K562 (cell line): ENCODE measurements around the gene KCNQ5. TPM values are rescaled to one million over a fixed set of nuclear protein-coding genes. Genes with fewer than 3 reads are reported as not detected.

Experiments used
- ATAC-seq: fragments of 200-7000 bp; cut with Tn5 transposase; 3 replicates; pipeline ENCODE4 v1.9.1; 2020; ENCODE audit warnings: moderate library complexity
- BruUV-seq: library from RNA; stranded (reverse); fragments of 400-500 nt; replicated peaks from 2 replicates; lab custom pipeline; 2021; lab: Mats Ljungman, UMichigan
- CTCF ChIA-PET: fragments of 300-600 bp; formaldehyde crosslinking; extraction: SDS; loops from one replicate; lab custom pipeline; 2021; ENCODE audit warnings: low intra/inter-chr PET ratio; lab: Yijun Ruan, JAX
- POLR2A ChIA-PET: fragments of 300-600, 350-650 bp; sonication (Branson Sonifier 250); formaldehyde crosslinking; extraction: SDS; loops from one replicate; lab custom pipeline; 2021; ENCODE audit warnings: antibody characterized with exemption, inconsistent platforms; lab: Yijun Ruan, JAX
- DNase-seq, 4 experiments: peaks; one replicate each; pipeline versions ENCODE4 v3.0.0 to v3.0.0-alpha.2; 2011 to 2018; ENCODE audit warnings: low spot score in 3 of 4, mixed read lengths in 3 of 4; ENCODE audit errors: extremely low read depth in 1 of 4
- FAIRE-seq: peaks from 2 replicates; lab custom pipeline; 2011; peaks lifted over from hg19 to GRCh38; lab: Jason Lieb, UNC
- H2AFZ ChIP-seq: 2 replicates; pipeline ENCODE4 v1.6.0; 2011; ENCODE audit warnings: low read depth, low read length, control low read depth, inconsistent platforms
- H3K27ac ChIP-seq: fragments of 200-600 bp; 3 replicates; pipeline ENCODE4 v1.8.0; 2011; ENCODE audit warnings: low read depth, mild to moderate bottlenecking, control low read depth, inconsistent platforms, low read length, moderate library complexity, mixed read lengths; ENCODE audit errors: extremely low read depth
- H3K27me3 ChIP-seq, 2 experiments: fragments of 300-600 bp in 1 of 2; 2 replicates in 1 of 2; 3 replicates in 1 of 2; pipeline versions ENCODE4 v1.6.0 to v1.8.0; 2011; ENCODE audit warnings: inconsistent platforms in 2 of 2, low read length in 2 of 2, mild to moderate bottlenecking in 1 of 2, mixed read lengths in 1 of 2, moderate library complexity in 1 of 2; ENCODE audit not compliant: control insufficient read depth in 2 of 2, insufficient read depth in 2 of 2
- H3K36me3 ChIP-seq: fragments of 300-600 bp; 3 replicates; pipeline ENCODE4 v1.8.0; 2011; ENCODE audit warnings: mild to moderate bottlenecking, low read length, inconsistent platforms; ENCODE audit not compliant: control insufficient read depth, insufficient read depth
- H3K4me1 ChIP-seq, 2 experiments: fragments of 200-600 bp in 1 of 2; replicated peaks in 1 of 2; 2 replicates in 1 of 2; 3 replicates in 1 of 2; pipeline versions ENCODE4 v1.5.1 to v1.8.0; 2011; ENCODE audit warnings: inconsistent platforms in 2 of 2, low read length in 2 of 2, mild to moderate bottlenecking in 1 of 2, mixed read lengths in 1 of 2, moderate library complexity in 1 of 2; ENCODE audit not compliant: control insufficient read depth in 2 of 2, insufficient read depth in 2 of 2
- H3K4me2 ChIP-seq: 2 replicates; pipeline ENCODE4 v1.6.1; 2011; ENCODE audit warnings: low read length, control low read depth, inconsistent platforms, mixed read lengths; ENCODE audit not compliant: insufficient read depth
- H3K4me3 ChIP-seq: fragments of 200-600 bp; sonication (generic), shearing (Covaris generic); 2 replicates; pipeline ENCODE4 v1.5.1; 2016; ENCODE audit warnings: control low read depth, inconsistent platforms
- H3K79me2 ChIP-seq: fragments of 200-600 bp; 3 replicates; pipeline ENCODE4 v1.8.0; 2011; ENCODE audit warnings: low read length, inconsistent platforms; ENCODE audit not compliant: control insufficient read depth, insufficient read depth
- H3K9ac ChIP-seq, 2 experiments: 2 replicates each; pipeline versions ENCODE4 v1.6.0 to v1.6.1; 2011; ENCODE audit warnings: low read depth in 2 of 2, low read length in 2 of 2, control low read depth in 1 of 2, inconsistent platforms in 1 of 2, mild to moderate bottlenecking in 1 of 2, mixed read lengths in 1 of 2; ENCODE audit not compliant: insufficient read depth in 1 of 2
- H3K9me1 ChIP-seq: one replicate; pipeline ENCODE4 v1.6.0; 2011; ENCODE audit warnings: inconsistent platforms, mild to moderate bottlenecking, low read length, moderate library complexity; ENCODE audit not compliant: control insufficient read depth, insufficient read depth
- H3K9me3 ChIP-seq: replicated peaks from 2 replicates; pipeline ENCODE4 v1.5.1; 2011; ENCODE audit warnings: low read depth, low read length, inconsistent platforms; ENCODE audit not compliant: control insufficient read depth, insufficient read depth
- H4K20me1 ChIP-seq: replicated peaks from 2 replicates; pipeline ENCODE4 v1.6.1; 2011; ENCODE audit warnings: low read length, inconsistent platforms, mixed read lengths; ENCODE audit not compliant: control insufficient read depth, insufficient read depth
- EWSR1 ChIP-seq: fragments of 450-650 bp; IDR thresholded peaks from 2 replicates; pipeline ENCODE4 v1.6.1; 2018; ENCODE audit warnings: borderline replicate concordance, mild to moderate bottlenecking, low read depth, moderate library complexity; ENCODE audit not compliant: partially characterized antibody
- FIP1L1 ChIP-seq: fragments of 200-400 bp; formaldehyde crosslinking; IDR thresholded peaks from 2 replicates; pipeline ENCODE4 v1.6.1; 2018; ENCODE audit warnings: mild to moderate bottlenecking, low read depth, low read length; ENCODE audit not compliant: poor library complexity, severe bottlenecking
- IRF2 ChIP-seq: sonication (generic); formaldehyde crosslinking; IDR thresholded peaks from 2 replicates; pipeline ENCODE4 v1.8.1; 2022; ENCODE audit warnings: mild to moderate bottlenecking, missing genetic modification reagents
- KDM1A ChIP-seq, 2 experiments: fragments of 450-650 bp; IDR thresholded peaks; 2 replicates each; pipeline ENCODE4 v1.6.1; 2016; ENCODE audit warnings: mild to moderate bottlenecking in 2 of 2
- KHSRP ChIP-seq: fragments of 450-650 bp; IDR thresholded peaks from 2 replicates; pipeline ENCODE4 v1.6.1; 2017
- NR2C1 ChIP-seq, 2 experiments: fragments of 450-650 bp; IDR thresholded peaks; 2 replicates each; pipeline ENCODE4 v1.6.1; 2017; ENCODE audit warnings: mild to moderate bottlenecking in 2 of 2, antibody characterized with exemption in 1 of 2, inconsistent platforms in 1 of 2, missing compliant biosample characterization in 1 of 2, missing genetic modification characterization in 1 of 2
- NR2F6 ChIP-seq: fragments of 450-650 bp; formaldehyde crosslinking; IDR thresholded peaks from 2 replicates; pipeline ENCODE4 v1.4.0; 2020; ENCODE audit warnings: mild to moderate bottlenecking
- ZBTB12 ChIP-seq: fragments of 250-450 bp; sonication (Bioruptor Pico); IDR thresholded peaks from 2 replicates; pipeline ENCODE4 v1.4.0; 2020
- ZNF316 ChIP-seq: fragments of 450-650 bp; IDR thresholded peaks from 2 replicates; pipeline ENCODE4 v1.6.1; 2016
- ZNF696 ChIP-seq: fragments of 250-450 bp; sonication (Bioruptor Pico); conservative IDR thresholded peaks from 2 replicates; pipeline ENCODE4 v1.4.0; 2020; ENCODE audit warnings: mild to moderate bottlenecking, moderate library complexity
- in situ Hi-C: fragments of 300-500 bp; cut with MboI; formaldehyde crosslinking; loops from 4 replicates; pipeline ENCODE4 v1.15.0; 2018; ENCODE audit warnings: inconsistent platforms, mixed read lengths
- intact Hi-C: fragments of 100-400 bp; cut with micrococcal nuclease; formaldehyde crosslinking; loops from 2 replicates; pipeline ENCODE4 v1.14.2; 2022
- polyA plus RNA-seq, 8 experiments: library from polyadenylated mRNA; depleted of rRNA in 4 of 8; stranded (reverse) in 5 of 8; unstranded in 3 of 8; fragments of >200 nt; fragmentation: Nextera tagmentation in 2 of 8; fragmentation: Illumina TruSeq in 1 of 8; extraction: Ambion mirVana in 2 of 8; extraction: Trizol in 1 of 8; gene quantifications; 2 replicates each; pipeline versions ENCODE4 v1.2.1 to v1.2.3, GENCODE V29; 2011 to 2014; ENCODE audit warnings: inconsistent platforms in 1 of 8, missing spikeins in 1 of 8
- total RNA-seq, 7 experiments: library from RNA; depleted of rRNA in 6 of 7; stranded (reverse); fragments of >200 nt in 6 of 7; fragmentation: Illumina TruSeq in 2 of 7; extraction: Trizol in 2 of 7; gene quantifications; 2 replicates each; pipeline versions ENCODE4 v1.2.1 to v1.2.3, GENCODE V29; 2011 to 2021; ENCODE audit warnings: low replicate concordance in 1 of 7
- TF ChIP-seq, protein P1 (sequence below), 3 experiments: IDR thresholded peaks in 2 of 3; conservative IDR thresholded peaks in 1 of 3; 2 replicates each; pipeline ENCODE4 v1.5.1; 2011 to 2012; ENCODE audit warnings: low read length in 3 of 3, mild to moderate bottlenecking in 3 of 3, control low read depth in 2 of 3, improper control_type of control experiment in 1 of 3, inconsistent platforms in 1 of 3, low read depth in 1 of 3, mixed read lengths in 1 of 3, moderate library complexity in 1 of 3; ENCODE audit not compliant: insufficient read depth in 2 of 3
- TF ChIP-seq, protein P2 (sequence below): fragments of 250-450 bp; sonication (Bioruptor Pico); IDR thresholded peaks from 2 replicates; pipeline ENCODE4 v1.8.0; 2022; ENCODE audit warnings: moderate library complexity, mild to moderate bottlenecking, inconsistent platforms

The KCNQ5 gene
- total and polyA plus RNA-seq, 9 of the 15 experiments (the other 6 are each of a cell fraction or from before 2014, with no cell fraction given), result 0.31 to 5.9 (median 2.6) TPM

DNA sequence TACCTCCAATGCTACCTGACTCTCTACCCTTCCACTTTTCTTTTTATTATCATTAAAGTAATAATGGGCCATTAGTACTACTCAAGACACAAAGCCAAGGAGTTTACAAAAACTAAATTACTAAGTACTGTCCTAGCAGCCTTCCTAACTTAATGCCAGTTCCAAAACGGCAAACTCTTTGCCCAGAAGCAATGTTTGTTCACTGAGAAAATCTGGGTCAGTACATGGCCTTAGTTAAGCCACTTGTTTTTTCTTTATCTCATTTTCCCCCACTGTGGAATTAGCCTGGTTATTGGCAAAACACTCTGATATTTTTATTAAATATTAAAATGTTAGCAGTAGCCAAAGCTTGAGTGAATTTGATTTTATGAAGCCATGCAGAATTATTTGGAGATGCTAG lies 242.4 kb downstream of the KCNQ5 start (continued):
- TF ChIP-seq, protein P1, sequence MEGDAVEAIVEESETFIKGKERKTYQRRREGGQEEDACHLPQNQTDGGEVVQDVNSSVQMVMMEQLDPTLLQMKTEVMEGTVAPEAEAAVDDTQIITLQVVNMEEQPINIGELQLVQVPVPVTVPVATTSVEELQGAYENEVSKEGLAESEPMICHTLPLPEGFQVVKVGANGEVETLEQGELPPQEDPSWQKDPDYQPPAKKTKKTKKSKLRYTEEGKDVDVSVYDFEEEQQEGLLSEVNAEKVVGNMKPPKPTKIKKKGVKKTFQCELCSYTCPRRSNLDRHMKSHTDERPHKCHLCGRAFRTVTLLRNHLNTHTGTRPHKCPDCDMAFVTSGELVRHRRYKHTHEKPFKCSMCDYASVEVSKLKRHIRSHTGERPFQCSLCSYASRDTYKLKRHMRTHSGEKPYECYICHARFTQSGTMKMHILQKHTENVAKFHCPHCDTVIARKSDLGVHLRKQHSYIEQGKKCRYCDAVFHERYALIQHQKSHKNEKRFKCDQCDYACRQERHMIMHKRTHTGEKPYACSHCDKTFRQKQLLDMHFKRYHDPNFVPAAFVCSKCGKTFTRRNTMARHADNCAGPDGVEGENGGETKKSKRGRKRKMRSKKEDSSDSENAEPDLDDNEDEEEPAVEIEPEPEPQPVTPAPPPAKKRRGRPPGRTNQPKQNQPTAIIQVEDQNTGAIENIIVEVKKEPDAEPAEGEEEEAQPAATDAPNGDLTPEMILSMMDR (IDR thresholded peaks at IDR 0.05 in 2 of 3, conservative IDR thresholded peaks at IDR 0.05 in 1 of 3; ENCODE audit: insufficient read depth in 2 of 3, low read depth in 1 of 3, low read length in 3 of 3), result no peak
- no peak for TF ChIP-seq NR2F6 (CRISPR knock-in tag)
- TF ChIP-seq, protein P2, sequence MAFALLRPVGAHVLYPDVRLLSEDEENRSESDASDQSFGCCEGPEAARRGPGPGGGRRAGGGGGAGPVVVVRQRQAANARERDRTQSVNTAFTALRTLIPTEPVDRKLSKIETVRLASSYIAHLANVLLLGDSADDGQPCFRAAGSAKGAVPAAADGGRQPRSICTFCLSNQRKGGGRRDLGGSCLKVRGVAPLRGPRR (CRISPR knock-in tag), result no peak
- no peak for TF ChIP-seq EWSR1
- no peak for TF ChIP-seq ZNF696 (CRISPR knock-in tag)
- no peak for TF ChIP-seq KDM1A (IDR thresholded peaks at IDR 0.05)
- TF ChIP-seq ZNF316, result no peak
- no peak for TF ChIP-seq NR2C1 (IDR thresholded peaks at IDR 0.05)
- TF ChIP-seq NR2C1 (tag; IDR thresholded peaks at IDR 0.05), result no peak
- TF ChIP-seq IRF2 (CRISPR knock-in tag), result no peak

DNA sequence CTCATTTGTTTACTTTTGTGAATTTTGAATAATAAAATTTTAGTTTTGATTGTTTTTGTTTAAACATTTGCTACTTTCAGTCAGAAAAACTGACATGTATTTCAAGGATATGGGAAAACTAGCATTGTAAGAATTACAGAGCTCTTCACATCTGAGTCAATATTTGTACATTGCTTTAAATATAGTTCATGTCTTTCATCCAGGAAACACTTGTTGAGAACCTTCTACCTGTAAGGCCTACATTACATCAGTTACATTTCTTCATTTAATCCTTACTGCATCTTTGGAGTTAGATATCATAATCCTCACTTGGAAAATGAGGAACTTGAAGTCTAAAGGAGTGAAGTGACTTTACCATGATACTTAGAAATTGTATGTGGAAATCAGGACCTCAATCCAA lies 242.9 kb downstream of the KCNQ5 start:
- H3K79me2 ChIP-seq, result no peaks in the 10 kb centered on the region
- no peaks in the 10 kb centered on the region for H3K36me3 ChIP-seq
- BruUV-seq, result no TSS peak
- no peak overlapping the region for H3K9ac ChIP-seq
- H3K27ac ChIP-seq, result no peak overlapping the region
- TF ChIP-seq KHSRP (no peak), FIP1L1 (no peak), ZBTB12 (CRISPR knock-in tag) (no peak)
- TF ChIP-seq, all 486 proteins: peak for 0
- Histone ChIP-seq H3K27me3 (no peaks in the 10 kb centered on the region), H3K9me1 (no peaks in the 10 kb centered on the region), H3K9me3 (no peaks in the 10 kb centered on the region), H3K4me1 (no peaks in the 10 kb centered on the region), H2AFZ (no peak overlapping the region), H3K4me2 (no peak overlapping the region), H3K4me3 (no peak overlapping the region), H4K20me1 (no peaks in the 10 kb centered on the region; the same call in 1 of the 2 replicates)
- intact Hi-C loops, result no loop called here
- POLR2A ChIA-PET, result no interaction called here
- ATAC-seq (no peak), FAIRE-seq (no peak), DNase-seq (no peak)
- CTCF ChIA-PET, result no interaction called here
- in situ Hi-C loops, result no loop called here
